Measurements from ENCODE around the gene SHISA9. TPM values are rescaled to one million over a fixed set of nuclear protein-coding genes. Genes with fewer than 3 reads are reported as not detected.
"Not testable (repeated sequence)": the region's sequence is repeated elsewhere in the genome, so short reads cannot be mapped to it uniquely, and the experiment has no call there.

SHISA9 gene
- total RNA-seq (2021; ENCODE audit: unreplicated experiment) (not detected), Bru-seq, nascent RNA (percentile 0 among the genes with signal in this experiment), BruChase-seq, experiment 1, labeled RNA remaining after a 6-hour chase (not detected), BruChase-seq, experiment 2, labeled RNA remaining after a 2-hour chase (not detected)
- 0.01 and 0.02 TPM in 2 replicates for polyA plus RNA-seq (2012)
- long read RNA-seq = 0 reads

DNA sequence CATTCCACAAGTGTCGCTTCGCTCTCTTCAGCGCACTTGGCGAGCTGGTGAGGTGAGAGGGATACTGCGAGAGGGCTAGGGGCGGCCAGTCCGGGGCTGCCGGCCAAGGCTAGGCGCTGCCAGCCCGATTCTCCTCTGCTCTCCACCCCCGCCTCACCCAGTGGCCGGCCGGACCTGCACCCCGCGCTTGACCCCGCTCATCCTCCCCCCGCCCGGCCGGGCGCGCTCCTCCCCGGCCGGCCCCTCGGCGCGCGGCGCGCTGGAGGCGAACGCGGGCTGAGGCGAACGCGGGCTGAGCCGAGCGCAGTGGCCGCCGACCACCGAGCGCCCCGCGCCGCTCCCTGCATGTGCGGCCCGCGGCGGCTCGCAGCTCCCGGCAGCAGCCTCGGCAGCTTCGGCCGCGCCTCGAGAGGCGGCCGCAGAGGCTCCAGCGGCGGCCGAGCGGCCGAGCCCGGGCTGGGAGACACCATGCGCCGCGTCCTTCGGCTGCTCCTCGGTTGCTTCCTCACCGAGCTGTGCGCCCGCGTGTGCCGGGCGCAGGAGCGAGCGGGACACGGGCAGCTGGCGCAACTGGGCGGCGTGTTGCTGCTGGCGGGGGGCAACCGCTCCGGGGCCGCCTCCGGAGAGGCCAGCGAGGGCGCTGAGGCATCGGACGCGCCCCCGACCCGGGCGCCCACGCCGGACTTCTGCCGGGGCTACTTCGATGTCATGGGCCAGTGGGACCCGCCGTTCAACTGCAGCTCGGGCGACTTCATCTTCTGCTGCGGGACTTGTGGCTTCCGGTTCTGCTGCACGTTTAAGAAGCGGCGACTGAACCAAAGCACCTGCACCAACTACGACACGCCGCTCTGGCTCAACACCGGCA, at the start of gene SHISA9:
Gene SHISA9, plus strand, starts transcription at position 2 of the 865 bp plus-strand sequence.
- DNase-seq (ENCODE audit: low read depth, low spot score) (no peak), ATAC-seq (no peak)
- H3K9me2 ChIP-seq (ENCODE audit: insufficient read depth) = no peaks in the 10 kb centered on the region
- CTCF ChIA-PET = no interaction called here
- H3K27ac ChIP-seq (ENCODE audit: low read depth, low read length) = no peak within 1 kb of the TSS
- H3K9ac ChIP-seq (ENCODE audit: low read length) = no peak within 1 kb of the TSS
- no peaks in the 10 kb centered on the region for H3K36me3 ChIP-seq (ENCODE audit: control insufficient read depth in 1 of 2, insufficient read depth in 2 of 2, low read length in 2 of 2)
- H3K4me2 ChIP-seq (ENCODE audit: low read length) = no peak within 1 kb of the TSS
- no TSS peak for BruUV-seq (replicated peaks)
- H3K4me3 ChIP-seq (replicated peaks in 1 of 2; ENCODE audit: low read depth in 1 of 2, low read length in 2 of 2) = no peak within 1 kb of the TSS
- H3K9me3 ChIP-seq (ENCODE audit: control insufficient read depth in 1 of 2, insufficient read depth in 1 of 2, low read depth in 1 of 2, low read length in 2 of 2) = no peaks in the 10 kb centered on the region
- peaks cover 3 to 5% of the 10 kb centered on the region in 2 experiments; a peak in 2 of 4 replicates for H3K4me1 ChIP-seq (ENCODE audit: control insufficient read depth in 1 of 2, insufficient read depth in 2 of 2, low read length in 2 of 2)
- TF ChIP-seq ELF1 (IDR thresholded peaks at IDR 0.05; ENCODE audit: borderline replicate concordance, low read depth) (no peak), CBX3 (IDR thresholded peaks at IDR 0.05; ENCODE audit: low read depth) (no peak), TCF7L2 (IDR thresholded peaks at IDR 0.05; ENCODE audit: borderline replicate concordance, extremely low read depth, insufficient read depth, insufficient read length) (no peak), EGR1 (IDR thresholded peaks at IDR 0.05; ENCODE audit: low read depth) (no peak), EZH2phosphoT487 (IDR thresholded peaks at IDR 0.05; ENCODE audit: borderline replicate concordance) (no peak)
- TF ChIP-seq, protein P1, sequence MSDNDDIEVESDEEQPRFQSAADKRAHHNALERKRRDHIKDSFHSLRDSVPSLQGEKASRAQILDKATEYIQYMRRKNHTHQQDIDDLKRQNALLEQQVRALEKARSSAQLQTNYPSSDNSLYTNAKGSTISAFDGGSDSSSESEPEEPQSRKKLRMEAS (IDR thresholded peaks at IDR 0.05) = no peak
- 0 out of 2 replicates have a peak, but pooled peaks cover 3% of the 10 kb centered on the region for H3K27me3 ChIP-seq (ENCODE audit: insufficient read depth, low read length)
- POLR2A ChIA-PET = no interaction called here
- H2AFZ ChIP-seq (ENCODE audit: low read depth, low read length, poor library complexity, severe bottlenecking) = no peak within 1 kb of the TSS
- no peaks in the 10 kb centered on the region for H3K79me2 ChIP-seq (ENCODE audit: insufficient read depth, low read length)
- no peaks in the 10 kb centered on the region for H4K20me1 ChIP-seq (ENCODE audit: insufficient read depth)
- intact Hi-C loops (cut with micrococcal nuclease) = no loop called here
- RAD21 ChIA-PET (ENCODE audit: low non-redundant PET in 1 of 2, low total read pairs in 2 of 2, uncharacterized antibody in 2 of 2, unreplicated experiment in 2 of 2) = no interaction called here

GRCh38 chr16:12853972-12854371, 47.4 kb upstream of the SHISA9 start:
- no peak for TF ChIP-seq RAD21 (IDR thresholded peaks at IDR 0.05; ENCODE audit: low read depth)
- TF ChIP-seq ZFX (IDR thresholded peaks at IDR 0.05) = no peak
- no peak for TF ChIP-seq EZH2 (IDR thresholded peaks at IDR 0.05)
- Histone ChIP-seq H3K4me3 (replicated peaks in 1 of 2; ENCODE audit: low read depth in 1 of 2, low read length in 2 of 2) (no peak overlapping the region), H3K9me3 (ENCODE audit: control insufficient read depth in 1 of 2, insufficient read depth in 1 of 2, low read depth in 1 of 2, low read length in 2 of 2) (no peaks in the 10 kb centered on the region), H3K27me3 (ENCODE audit: insufficient read depth, low read length) (peaks cover 12% of the 10 kb centered on the region; the same call in 1 of the 2 replicates), H3K36me3 (ENCODE audit: control insufficient read depth in 1 of 2, insufficient read depth in 2 of 2, low read length in 2 of 2) (no peaks in the 10 kb centered on the region), H3K4me2 (ENCODE audit: low read length) (no peak overlapping the region), H3K4me1 (ENCODE audit: control insufficient read depth in 1 of 2, insufficient read depth in 2 of 2, low read length in 2 of 2) (no peaks in the 10 kb centered on the region), H3K9me2 (ENCODE audit: insufficient read depth) (no peaks in the 10 kb centered on the region), H3K27ac (ENCODE audit: low read depth, low read length) (no peak overlapping the region), H3K79me2 (ENCODE audit: insufficient read depth, low read length) (no peaks in the 10 kb centered on the region), H2AFZ (ENCODE audit: low read depth, low read length, poor library complexity, severe bottlenecking) (no peak overlapping the region), H3K9ac (ENCODE audit: low read length) (no peak overlapping the region), H4K20me1 (ENCODE audit: insufficient read depth) (no peaks in the 10 kb centered on the region)
- intact Hi-C loops (cut with micrococcal nuclease) = no loop called here
- ATAC-seq (no peak), DNase-seq (ENCODE audit: low read depth, low spot score) (no peak)
- BruUV-seq (replicated peaks) = no TSS peak
- CTCF ChIA-PET = no interaction called here
- RAD21 ChIA-PET (ENCODE audit: low non-redundant PET in 1 of 2, low total read pairs in 2 of 2, uncharacterized antibody in 2 of 2, unreplicated experiment in 2 of 2) = no interaction called here
- POLR2A ChIA-PET = no interaction called here

- H3K79me2 ChIP-seq (ENCODE audit: insufficient read depth, low read length); POLR2A ChIA-PET; H3K9me3 ChIP-seq (ENCODE audit: control insufficient read depth in 1 of 2, insufficient read depth in 1 of 2, low read depth in 1 of 2, low read length in 2 of 2); RAD21 ChIA-PET (ENCODE audit: low non-redundant PET in 1 of 2, low total read pairs in 2 of 2, uncharacterized antibody in 2 of 2, unreplicated experiment in 2 of 2); H3K9ac ChIP-seq (ENCODE audit: low read length); H3K36me3 ChIP-seq (ENCODE audit: control insufficient read depth in 1 of 2, insufficient read depth in 2 of 2, low read length in 2 of 2); H3K27ac ChIP-seq (ENCODE audit: low read depth, low read length); H3K9me2 ChIP-seq (ENCODE audit: insufficient read depth); BruUV-seq (replicated peaks); H3K4me3 ChIP-seq (replicated peaks in 1 of 2; ENCODE audit: low read depth in 1 of 2, low read length in 2 of 2); H2AFZ ChIP-seq (ENCODE audit: low read depth, low read length, poor library complexity, severe bottlenecking); ATAC-seq; DNase-seq (ENCODE audit: low read depth, low spot score); H4K20me1 ChIP-seq (ENCODE audit: insufficient read depth); H3K4me2 ChIP-seq (ENCODE audit: low read length); H3K4me1 ChIP-seq (ENCODE audit: control insufficient read depth in 1 of 2, insufficient read depth in 2 of 2, low read length in 2 of 2); intact Hi-C loops (cut with micrococcal nuclease); CTCF ChIA-PET; H3K27me3 ChIP-seq (ENCODE audit: insufficient read depth, low read length): not testable (repeated sequence)
Observed at GRCh38 chr16:12857435-12857834, 44.0 kb upstream of the SHISA9 start.
